ENCODE measurements around the gene SLC5A8.

Gene SLC5A8

DNA sequence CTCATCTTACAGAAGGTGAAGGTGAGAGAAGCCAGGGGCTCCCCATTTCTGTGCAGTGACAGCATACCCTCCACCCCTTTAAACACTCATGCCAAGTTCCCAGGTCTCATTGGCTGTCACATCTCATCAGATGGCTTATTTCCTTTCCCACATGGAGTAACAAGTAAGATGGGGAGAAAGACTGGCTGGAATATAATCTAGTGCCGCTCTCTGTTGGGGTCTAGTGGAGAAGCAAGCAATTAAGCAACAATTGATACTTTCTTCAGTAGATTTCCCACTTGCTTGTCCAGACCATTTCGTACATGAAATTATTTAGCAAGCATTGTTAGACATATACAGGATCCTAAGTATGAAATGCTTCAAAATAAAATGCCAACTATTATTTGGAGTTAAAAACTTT, 92.2 kb downstream of the SLC5A8 start:
- Histone ChIP-seq H3K27ac (ENCODE audit: extremely low read depth, low read depth, low read length) (no peak overlapping the region), H3K4me3 (ENCODE audit: low read depth, low read length) (no peak overlapping the region), H3K9me3 (ENCODE audit: control insufficient read depth, insufficient read depth, low read depth, low read length) (no peaks in the 10 kb centered on the region), H3K4me1 (ENCODE audit: control insufficient read depth, insufficient read depth, low read length) (no peaks in the 10 kb centered on the region), H3K36me3 (ENCODE audit: control insufficient read depth in 2 of 2, insufficient read depth in 1 of 2, low read length in 2 of 2) (no peaks in the 10 kb centered on the region)
- TF ChIP-seq ZNF211 (tag by site-specific recombination; IDR thresholded peaks at IDR 0.05; ENCODE audit: low read depth) (no peak), MYNN (tag by site-specific recombination; IDR thresholded peaks at IDR 0.05; ENCODE audit: borderline replicate concordance) (no peak), ZNF785 (tag by site-specific recombination; IDR thresholded peaks at IDR 0.05) (no peak), ZNF654 (tag by site-specific recombination; IDR thresholded peaks at IDR 0.05; ENCODE audit: low read depth) (peak; percentile 19; the same call in 1 of the 2 replicates), SP7 (tag by site-specific recombination; IDR thresholded peaks at IDR 0.05) (no peak)
- ChIA-PET POLR2A (no interaction called here), CTCF (interaction anchor here (1.0 to 1.1 kb wide), 2 partner anchors 51 to 290 kb away, joined by 3 to 4 read pairs; no protein-coding TSS in a partner anchor)

DNA sequence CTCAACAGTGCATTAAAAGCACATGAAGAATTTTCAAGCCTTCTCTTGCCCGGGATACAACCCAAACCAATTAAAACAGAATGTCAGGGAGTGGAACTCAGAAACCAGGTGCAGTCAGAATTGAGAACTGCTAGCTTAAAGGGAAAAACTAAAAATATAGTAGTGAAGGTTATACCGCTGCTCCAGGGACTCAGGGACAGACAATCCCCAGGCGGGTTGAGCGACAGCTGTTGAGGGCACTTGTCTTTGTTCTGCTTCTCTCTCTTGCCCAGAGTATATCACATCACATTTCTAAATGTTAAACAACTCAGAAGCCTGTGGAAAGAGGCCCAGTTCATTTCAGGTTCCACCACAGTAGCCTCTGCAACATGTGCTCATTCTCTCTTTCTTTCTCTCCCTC, 93.1 kb downstream of the SLC5A8 start:
- H3K4me3 ChIP-seq (ENCODE audit: low read depth, low read length) = no peak overlapping the region

More for the DNA sequence above, 93.1 kb downstream of the SLC5A8 start:
- Histone ChIP-seq H3K9me3 (ENCODE audit: control insufficient read depth, insufficient read depth, low read depth, low read length) (no peaks in the 10 kb centered on the region), H3K27ac (ENCODE audit: extremely low read depth, low read depth, low read length) (no peak overlapping the region), H3K36me3 (ENCODE audit: control insufficient read depth in 2 of 2, insufficient read depth in 1 of 2, low read length in 2 of 2) (no peaks in the 10 kb centered on the region), H3K4me1 (ENCODE audit: control insufficient read depth, insufficient read depth, low read length) (no peaks in the 10 kb centered on the region)
- ChIA-PET CTCF (interaction anchor here (1.0 to 1.1 kb wide), 2 partner anchors 50 to 289 kb away, joined by 3 to 4 read pairs; no protein-coding TSS in a partner anchor), POLR2A (no interaction called here)
- TF ChIP-seq HOXD13 (CRISPR knock-in tag; IDR thresholded peaks at IDR 0.05; ENCODE audit: borderline replicate concordance) (no peak), ZIC2 (tag by site-specific recombination; IDR thresholded peaks at IDR 0.05) (no peak), ZNF37A (tag by site-specific recombination; IDR thresholded peaks at IDR 0.05) (no peak), ZNF248 (tag by site-specific recombination; IDR thresholded peaks at IDR 0.05) (no peak), ZNF404 (tag by site-specific recombination; IDR thresholded peaks at IDR 0.05) (no peak), ZNF768 (tag by site-specific recombination; IDR thresholded peaks at IDR 0.05) (no peak), KLF7 (tag by site-specific recombination; IDR thresholded peaks at IDR 0.05; ENCODE audit: borderline replicate concordance) (no peak)
- TF ChIP-seq, protein P1, sequence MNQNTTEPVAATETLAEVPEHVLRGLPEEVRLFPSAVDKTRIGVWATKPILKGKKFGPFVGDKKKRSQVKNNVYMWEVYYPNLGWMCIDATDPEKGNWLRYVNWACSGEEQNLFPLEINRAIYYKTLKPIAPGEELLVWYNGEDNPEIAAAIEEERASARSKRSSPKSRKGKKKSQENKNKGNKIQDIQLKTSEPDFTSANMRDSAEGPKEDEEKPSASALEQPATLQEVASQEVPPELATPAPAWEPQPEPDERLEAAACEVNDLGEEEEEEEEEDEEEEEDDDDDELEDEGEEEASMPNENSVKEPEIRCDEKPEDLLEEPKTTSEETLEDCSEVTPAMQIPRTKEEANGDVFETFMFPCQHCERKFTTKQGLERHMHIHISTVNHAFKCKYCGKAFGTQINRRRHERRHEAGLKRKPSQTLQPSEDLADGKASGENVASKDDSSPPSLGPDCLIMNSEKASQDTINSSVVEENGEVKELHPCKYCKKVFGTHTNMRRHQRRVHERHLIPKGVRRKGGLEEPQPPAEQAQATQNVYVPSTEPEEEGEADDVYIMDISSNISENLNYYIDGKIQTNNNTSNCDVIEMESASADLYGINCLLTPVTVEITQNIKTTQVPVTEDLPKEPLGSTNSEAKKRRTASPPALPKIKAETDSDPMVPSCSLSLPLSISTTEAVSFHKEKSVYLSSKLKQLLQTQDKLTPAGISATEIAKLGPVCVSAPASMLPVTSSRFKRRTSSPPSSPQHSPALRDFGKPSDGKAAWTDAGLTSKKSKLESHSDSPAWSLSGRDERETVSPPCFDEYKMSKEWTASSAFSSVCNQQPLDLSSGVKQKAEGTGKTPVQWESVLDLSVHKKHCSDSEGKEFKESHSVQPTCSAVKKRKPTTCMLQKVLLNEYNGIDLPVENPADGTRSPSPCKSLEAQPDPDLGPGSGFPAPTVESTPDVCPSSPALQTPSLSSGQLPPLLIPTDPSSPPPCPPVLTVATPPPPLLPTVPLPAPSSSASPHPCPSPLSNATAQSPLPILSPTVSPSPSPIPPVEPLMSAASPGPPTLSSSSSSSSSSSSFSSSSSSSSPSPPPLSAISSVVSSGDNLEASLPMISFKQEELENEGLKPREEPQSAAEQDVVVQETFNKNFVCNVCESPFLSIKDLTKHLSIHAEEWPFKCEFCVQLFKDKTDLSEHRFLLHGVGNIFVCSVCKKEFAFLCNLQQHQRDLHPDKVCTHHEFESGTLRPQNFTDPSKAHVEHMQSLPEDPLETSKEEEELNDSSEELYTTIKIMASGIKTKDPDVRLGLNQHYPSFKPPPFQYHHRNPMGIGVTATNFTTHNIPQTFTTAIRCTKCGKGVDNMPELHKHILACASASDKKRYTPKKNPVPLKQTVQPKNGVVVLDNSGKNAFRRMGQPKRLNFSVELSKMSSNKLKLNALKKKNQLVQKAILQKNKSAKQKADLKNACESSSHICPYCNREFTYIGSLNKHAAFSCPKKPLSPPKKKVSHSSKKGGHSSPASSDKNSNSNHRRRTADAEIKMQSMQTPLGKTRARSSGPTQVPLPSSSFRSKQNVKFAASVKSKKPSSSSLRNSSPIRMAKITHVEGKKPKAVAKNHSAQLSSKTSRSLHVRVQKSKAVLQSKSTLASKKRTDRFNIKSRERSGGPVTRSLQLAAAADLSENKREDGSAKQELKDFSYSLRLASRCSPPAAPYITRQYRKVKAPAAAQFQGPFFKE (tag by site-specific recombination; IDR thresholded peaks at IDR 0.05; ENCODE audit: borderline replicate concordance) = no peak
- TF ChIP-seq, protein P2, sequence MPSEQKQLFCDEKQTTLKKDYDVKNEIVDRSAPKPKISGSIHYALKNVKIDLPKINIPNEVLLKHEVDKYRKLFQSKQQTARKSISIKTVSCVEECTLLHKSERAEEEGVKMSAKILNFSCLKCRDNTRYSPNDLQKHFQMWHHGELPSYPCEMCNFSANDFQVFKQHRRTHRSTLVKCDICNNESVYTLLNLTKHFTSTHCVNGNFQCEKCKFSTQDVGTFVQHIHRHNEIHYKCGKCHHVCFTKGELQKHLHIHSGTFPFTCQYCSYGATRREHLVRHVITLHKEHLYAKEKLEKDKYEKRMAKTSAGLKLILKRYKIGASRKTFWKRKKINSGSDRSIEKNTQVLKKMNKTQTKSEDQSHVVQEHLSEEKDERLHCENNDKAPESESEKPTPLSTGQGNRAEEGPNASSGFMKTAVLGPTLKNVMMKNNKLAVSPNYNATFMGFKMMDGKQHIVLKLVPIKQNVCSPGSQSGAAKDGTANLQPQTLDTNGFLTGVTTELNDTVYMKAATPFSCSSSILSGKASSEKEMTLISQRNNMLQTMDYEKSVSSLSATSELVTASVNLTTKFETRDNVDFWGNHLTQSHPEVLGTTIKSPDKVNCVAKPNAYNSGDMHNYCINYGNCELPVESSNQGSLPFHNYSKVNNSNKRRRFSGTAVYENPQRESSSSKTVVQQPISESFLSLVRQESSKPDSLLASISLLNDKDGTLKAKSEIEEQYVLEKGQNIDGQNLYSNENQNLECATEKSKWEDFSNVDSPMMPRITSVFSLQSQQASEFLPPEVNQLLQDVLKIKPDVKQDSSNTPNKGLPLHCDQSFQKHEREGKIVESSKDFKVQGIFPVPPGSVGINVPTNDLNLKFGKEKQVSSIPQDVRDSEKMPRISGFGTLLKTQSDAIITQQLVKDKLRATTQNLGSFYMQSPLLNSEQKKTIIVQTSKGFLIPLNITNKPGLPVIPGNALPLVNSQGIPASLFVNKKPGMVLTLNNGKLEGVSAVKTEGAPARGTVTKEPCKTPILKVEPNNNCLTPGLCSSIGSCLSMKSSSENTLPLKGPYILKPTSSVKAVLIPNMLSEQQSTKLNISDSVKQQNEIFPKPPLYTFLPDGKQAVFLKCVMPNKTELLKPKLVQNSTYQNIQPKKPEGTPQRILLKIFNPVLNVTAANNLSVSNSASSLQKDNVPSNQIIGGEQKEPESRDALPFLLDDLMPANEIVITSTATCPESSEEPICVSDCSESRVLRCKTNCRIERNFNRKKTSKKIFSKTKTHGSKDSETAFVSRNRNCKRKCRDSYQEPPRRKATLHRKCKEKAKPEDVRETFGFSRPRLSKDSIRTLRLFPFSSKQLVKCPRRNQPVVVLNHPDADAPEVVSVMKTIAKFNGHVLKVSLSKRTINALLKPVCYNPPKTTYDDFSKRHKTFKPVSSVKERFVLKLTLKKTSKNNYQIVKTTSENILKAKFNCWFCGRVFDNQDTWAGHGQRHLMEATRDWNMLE (tag by site-specific recombination; conservative IDR thresholded peaks at IDR 0.05; ENCODE audit: low read depth) = no peak
- TF ChIP-seq, protein P3, sequence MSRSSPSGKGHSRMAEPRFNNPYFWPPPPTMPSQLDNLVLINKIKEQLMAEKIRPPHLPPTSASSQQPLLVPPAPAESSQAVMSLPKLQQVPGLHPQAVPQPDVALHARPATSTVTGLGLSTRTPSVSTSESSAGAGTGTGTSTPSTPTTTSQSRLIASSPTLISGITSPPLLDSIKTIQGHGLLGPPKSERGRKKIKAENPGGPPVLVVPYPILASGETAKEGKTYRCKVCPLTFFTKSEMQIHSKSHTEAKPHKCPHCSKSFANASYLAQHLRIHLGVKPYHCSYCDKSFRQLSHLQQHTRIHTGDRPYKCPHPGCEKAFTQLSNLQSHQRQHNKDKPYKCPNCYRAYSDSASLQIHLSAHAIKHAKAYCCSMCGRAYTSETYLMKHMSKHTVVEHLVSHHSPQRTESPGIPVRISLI (tag by site-specific recombination; IDR thresholded peaks at IDR 0.05) = no peak
- TF ChIP-seq, protein P4, sequence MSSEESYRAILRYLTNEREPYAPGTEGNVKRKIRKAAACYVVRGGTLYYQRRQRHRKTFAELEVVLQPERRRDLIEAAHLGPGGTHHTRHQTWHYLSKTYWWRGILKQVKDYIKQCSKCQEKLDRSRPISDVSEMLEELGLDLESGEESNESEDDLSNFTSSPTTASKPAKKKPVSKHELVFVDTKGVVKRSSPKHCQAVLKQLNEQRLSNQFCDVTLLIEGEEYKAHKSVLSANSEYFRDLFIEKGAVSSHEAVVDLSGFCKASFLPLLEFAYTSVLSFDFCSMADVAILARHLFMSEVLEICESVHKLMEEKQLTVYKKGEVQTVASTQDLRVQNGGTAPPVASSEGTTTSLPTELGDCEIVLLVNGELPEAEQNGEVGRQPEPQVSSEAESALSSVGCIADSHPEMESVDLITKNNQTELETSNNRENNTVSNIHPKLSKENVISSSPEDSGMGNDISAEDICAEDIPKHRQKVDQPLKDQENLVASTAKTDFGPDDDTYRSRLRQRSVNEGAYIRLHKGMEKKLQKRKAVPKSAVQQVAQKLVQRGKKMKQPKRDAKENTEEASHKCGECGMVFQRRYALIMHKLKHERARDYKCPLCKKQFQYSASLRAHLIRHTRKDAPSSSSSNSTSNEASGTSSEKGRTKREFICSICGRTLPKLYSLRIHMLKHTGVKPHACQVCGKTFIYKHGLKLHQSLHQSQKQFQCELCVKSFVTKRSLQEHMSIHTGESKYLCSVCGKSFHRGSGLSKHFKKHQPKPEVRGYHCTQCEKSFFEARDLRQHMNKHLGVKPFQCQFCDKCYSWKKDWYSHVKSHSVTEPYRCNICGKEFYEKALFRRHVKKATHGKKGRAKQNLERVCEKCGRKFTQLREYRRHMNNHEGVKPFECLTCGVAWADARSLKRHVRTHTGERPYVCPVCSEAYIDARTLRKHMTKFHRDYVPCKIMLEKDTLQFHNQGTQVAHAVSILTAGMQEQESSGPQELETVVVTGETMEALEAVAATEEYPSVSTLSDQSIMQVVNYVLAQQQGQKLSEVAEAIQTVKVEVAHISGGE (tag by site-specific recombination; conservative IDR thresholded peaks at IDR 0.05; ENCODE audit: low read depth) = no peak
